HL-60/S4 treated with phorbol 12-myristate 13-acetate at 8.2 ng/mL for 4 days and 3 days (cell line): Measurements from ENCODE around the gene PGLYRP3.

ENCODE experiments used
- in situ Hi-C: fragments of 300-500 bp; cut with MboI; formaldehyde crosslinking; loops from 2 replicates; pipeline ENCODE4 v1.15.0; 2022; ENCODE audit warnings: low sequenced_read_pairs

Gene PGLYRP3, protein sequence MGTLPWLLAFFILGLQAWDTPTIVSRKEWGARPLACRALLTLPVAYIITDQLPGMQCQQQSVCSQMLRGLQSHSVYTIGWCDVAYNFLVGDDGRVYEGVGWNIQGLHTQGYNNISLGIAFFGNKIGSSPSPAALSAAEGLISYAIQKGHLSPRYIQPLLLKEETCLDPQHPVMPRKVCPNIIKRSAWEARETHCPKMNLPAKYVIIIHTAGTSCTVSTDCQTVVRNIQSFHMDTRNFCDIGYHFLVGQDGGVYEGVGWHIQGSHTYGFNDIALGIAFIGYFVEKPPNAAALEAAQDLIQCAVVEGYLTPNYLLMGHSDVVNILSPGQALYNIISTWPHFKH

DNA sequence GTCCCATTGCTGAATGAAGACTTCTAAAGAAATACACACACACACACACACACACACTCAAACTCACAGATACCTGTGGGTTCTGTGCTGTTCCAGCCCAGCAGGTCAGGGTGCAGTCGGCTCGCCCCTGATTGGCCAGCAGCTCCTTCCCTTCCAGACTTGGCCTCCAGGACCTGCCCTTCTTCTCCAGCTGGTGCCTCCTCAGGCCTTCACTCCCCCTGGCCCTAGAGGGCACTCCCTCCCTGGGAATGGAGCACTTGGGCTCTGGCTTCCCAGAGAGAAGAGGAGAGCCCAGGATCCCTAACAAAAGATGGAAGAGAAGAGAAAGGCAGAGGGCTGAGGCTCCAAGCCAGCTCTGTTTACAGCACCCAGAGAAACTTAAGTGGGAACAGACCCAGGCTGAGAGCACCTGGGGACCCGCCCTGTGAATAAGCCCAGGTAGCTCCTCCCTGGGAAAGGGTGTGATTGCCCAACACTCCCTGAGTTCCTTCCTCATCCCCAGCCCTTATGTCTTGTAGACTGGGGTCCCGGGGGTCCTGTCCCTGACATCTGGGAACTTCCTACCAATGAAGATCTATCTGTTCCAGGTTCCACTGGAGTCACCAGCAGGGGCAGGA lies at the start of gene PGLYRP3:
Gene PGLYRP3, minus strand, starts transcription at position 383 of the 617 bp plus-strand sequence. CDS start 2,287 bp downstream, outside the sequence.
- in situ Hi-C loops, result no loop called here

DNA sequence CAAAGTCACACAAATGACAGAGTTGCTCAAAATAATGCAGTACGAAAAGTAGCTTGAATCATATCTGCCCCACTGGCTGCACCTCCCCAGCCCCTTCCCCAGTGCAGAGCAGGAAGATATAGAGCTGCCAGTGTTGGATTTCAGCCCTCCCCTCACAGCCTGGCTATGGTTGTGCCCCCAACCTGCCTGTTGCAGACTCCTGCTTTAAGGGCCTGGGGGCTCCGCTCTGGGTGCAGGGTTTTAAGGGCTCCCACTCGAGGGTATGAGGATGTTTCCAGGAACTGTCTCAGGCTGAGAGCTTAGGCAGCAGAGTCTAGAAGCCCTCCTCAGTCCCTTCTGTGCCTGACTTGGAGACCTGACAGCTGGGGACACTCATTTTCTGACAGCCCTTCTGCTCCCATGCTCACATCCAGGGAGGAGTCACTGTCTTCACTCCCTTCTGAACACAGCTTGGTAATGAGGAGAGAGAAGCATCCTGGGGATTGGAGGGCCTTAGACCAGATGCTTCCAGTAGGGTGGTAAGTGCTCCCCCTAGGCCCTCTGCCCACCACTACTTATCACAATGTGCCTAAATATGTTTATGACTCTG lies 49.5 kb upstream of the PGLYRP3 start:
- in situ Hi-C loops, result no loop called here

DNA sequence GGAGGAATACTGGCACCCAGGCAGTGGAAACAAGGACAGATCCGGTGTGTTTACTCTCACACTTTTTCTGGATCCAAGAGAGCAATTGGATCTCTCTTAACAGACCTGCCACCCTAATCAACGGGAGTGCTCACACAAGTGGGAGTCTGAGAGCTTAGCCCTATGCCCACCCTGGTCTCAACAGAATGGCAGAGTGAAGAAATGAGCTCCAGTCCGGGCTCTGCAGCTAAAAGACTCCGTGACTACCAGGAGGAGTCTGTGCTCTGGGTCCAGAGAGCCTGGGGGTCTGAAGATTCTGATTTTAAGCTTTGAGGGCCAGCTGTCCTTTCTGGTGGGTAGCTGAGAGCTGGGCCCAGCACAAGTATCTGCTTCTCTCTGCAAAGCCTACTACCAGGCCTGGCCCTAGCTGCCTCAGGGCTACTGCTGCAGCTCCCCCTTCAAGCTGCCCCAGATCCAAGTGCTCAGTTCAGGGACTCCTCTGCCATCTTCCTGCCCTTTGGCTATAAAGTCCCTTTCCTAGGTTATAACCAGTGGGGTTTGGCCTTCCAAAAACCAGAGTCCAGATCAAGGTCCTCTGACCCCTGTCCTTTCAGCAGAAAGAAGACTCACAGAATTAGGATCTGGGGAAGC lies 48.8 kb upstream of the PGLYRP3 start:
- in situ Hi-C loops, result no loop called here

DNA sequence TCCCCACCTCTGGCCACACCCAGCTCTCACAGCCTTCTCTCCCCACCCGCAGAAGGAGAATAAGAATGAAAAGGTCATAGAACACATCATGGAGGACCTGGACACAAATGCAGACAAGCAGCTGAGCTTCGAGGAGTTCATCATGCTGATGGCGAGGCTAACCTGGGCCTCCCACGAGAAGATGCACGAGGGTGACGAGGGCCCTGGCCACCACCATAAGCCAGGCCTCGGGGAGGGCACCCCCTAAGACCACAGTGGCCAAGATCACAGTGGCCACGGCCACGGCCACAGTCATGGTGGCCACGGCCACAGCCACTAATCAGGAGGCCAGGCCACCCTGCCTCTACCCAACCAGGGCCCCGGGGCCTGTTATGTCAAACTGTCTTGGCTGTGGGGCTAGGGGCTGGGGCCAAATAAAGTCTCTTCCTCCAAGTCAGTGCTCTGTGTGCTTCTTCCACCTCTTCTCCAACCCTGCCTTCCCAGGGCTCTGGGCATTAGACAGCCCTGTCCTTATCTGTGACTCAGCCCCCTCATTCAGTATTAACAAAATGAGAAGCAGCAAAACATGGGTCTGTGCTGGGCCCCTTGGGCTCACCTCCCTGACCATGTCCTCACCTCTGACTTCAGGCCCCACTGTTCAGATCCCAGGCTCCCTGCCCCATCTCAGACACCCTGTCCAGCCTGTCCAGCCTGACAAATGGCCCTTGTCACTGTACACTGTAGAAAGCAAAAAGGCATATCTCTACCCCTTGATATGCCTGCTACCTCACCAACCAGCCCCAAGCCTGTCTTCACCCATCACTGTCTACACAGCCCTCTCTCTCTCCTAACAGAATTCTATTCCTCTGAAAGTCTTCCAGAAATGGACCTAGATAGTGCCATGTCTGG lies 48.1 kb upstream of the PGLYRP3 start:
- in situ Hi-C loops, result no loop called here

DNA sequence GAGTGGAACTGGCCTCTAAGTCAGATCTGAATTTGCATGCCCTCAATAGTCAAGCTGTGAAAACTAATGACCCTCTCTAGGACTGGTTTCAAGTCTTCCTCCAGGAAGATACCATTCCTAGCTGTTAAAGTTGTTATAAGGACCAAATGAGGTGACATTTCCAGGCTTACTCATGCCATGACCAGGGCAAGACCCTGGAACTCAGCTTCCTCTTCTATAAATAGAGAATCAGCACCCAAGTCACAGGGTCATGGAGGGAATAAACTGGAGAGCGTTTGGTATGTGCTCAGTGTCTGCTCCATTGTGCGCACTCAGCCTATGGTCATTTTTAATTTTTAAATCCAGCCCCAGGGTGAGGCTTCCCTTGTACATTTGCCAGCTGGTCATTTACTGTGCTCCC lies 47.4 kb upstream of the PGLYRP3 start:
- in situ Hi-C loops, result no loop called here

DNA sequence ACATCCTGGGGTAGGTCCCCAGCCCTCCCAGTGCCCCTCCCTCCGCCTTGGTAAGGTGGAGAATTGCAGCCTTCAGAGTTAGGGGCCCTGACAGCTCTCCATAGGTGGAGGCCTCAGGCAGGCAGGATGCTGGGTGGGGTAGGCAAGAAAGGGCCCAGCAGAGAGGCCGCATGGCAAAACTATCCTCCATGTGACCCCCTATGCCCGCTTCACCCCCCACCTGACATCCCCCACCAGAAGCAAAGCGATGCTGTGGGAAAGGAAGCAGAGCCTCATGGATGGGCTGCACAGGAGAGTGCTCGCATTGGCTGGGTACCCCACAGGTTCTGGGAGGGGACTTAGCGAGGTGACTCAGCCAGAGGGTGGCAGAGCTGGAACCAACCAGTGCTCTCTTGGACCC lies 46.5 kb upstream of the PGLYRP3 start:
- in situ Hi-C loops, result no loop called here

DNA sequence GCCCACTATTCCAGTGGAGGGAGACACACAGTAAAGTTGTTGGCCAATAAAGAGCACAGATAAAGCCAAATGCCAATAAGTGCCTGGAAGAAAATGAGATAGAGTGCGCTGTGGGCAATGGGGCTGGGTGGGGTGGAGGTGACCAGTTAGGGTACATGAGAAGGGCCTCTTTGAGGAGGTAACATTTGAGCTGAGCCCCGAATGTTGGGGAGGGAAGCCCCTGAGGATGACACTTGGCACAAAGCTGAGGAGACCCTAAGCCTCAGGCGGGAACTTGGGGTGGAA lies 45.9 kb upstream of the PGLYRP3 start:
- in situ Hi-C loops, result no loop called here

DNA sequence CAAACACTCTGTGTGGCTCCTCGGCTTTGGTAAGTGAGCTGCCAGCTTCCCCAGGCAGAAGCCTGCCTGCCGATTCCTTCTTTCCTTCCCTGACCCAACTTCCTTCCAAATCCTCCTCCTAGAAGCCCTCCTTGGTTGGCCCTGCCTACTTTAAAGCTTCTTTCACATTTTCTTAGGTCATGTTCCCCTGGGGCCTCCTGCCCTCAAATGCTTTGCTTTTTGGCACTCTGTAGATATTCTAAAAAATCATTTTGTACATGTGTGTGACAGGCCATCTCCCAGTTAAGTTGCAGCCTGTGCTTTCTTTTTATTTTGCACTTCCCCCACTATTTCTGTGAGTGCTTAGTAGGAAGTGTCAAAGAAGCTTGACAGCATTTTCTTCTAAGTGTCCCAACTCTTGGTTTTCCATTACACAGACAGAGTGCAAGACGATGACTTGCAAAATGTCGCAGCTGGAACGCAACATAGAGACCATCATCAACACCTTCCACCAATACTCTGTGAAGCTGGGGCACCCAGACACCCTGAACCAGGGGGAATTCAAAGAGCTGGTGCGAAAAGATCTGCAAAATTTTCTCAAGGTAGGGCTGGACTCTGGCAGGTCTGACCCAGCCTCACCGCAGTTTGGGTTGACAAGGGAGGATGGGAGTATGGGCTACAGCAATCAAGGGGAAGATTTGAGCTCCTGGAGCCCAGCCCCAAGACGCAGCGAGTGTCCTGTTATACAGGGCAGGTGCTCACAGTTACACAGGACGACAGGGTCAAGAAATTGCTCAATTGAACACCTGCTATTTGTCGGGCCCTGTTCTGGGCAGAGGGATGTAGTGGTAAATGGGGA lies 45.3 kb upstream of the PGLYRP3 start, which contains the start of gene S100A9:
Gene S100A9, plus strand, starts transcription at position 2 of the 838 bp plus-strand sequence. Its CDS starts 430 bp downstream, at position 432.
- in situ Hi-C loops, result no loop called here

DNA sequence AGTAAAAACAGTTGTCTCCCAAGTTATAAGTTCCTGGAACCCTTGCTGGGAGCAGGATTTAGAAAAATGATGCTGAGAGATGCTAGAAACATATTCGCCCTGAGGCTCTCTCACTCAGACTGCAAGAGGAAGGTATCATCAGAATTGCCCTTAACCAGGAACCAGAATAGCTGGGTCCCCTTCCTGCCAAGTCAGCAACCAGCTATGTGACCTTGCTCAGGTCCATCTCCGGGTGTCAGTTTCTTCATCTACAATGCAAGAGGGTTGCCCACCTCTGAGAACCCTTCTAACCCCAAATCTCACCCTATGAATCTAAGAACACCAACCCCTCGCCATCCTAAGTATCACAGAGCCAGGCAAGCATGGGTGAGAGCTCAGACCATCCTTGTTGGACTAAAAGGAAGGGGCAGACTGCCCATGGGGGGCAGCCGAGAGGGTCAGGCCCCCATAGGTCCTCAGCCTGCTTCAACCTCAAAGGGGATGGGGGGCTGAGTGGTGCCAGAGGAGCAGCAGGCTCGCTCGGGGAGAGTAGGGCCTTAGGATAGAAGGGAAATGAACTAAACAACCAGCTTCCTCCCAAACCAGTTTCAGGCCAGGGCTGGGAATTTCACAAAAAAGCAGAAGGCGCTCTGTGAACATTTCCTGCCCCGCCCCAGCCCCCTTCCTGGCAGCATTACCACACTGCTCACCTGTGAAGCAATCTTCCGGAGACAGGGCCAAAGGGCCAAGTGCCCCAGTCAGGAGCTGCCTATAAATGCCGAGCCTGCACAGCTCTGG lies 44.5 kb upstream of the PGLYRP3 start:
- in situ Hi-C loops, result no loop called here

DNA sequence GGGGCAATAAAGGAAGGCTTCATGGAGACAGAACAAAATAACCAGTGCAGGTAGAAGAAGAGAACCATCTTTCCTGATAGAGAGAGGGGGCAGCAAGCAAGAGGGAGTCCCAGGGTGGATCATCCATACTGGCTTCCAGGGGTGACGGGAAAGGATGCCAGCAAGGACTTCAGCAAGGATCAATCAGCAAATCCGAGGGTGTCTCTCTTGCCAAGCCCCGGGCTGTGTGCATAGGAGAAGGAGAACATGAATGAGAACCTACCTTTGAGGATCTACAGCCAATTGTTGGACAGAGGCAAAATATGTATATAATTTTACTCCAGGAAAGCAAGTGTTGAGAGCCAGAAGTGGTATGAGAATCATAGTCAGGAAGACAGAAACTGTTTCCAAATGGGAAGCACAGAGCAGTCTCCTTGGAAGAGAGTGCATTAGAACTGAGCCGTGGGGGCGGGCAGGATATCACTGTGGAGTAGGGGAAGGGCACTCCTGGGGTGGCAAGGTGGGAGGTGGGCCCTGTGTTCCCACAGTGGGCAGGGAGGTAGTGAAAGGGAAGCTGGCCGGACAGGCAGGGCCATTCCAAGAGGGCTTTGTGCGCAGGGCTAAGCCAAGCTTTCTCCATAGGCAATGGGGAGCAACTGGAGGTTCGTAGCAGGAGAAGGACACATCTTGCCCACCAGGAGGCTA lies 43.8 kb upstream of the PGLYRP3 start:
- in situ Hi-C loops, result no loop called here

DNA sequence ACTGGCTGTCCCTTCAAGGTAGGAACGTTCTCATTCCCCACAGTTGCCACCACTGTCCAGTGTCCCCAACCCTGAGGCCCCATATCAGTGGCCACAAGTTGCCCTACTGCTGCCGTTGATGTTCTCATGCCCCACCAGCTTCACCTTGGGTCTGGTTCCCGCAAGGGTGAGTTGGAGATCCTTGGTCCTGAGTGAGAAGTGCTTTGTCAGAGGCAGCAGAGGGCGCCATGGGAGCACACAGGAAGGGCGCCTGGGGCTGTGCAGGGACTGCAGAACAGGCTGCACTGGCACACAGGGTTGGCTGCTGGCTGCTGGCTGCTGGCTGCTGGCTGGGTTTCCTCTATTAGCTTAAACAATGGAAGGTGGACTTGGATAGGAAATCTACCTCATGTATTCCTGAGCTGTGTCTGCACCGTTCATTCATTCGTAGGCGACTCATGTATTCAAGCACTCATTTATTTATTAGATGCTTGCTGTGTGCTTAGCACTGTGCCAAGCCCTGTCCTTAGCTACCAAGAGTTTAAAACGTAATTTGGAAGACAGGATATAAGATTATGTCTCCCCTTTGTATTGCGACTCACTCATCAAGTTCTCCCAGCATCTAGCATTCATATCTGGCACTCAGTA lies 42.8 kb upstream of the PGLYRP3 start:
- in situ Hi-C loops, result no loop called here

DNA sequence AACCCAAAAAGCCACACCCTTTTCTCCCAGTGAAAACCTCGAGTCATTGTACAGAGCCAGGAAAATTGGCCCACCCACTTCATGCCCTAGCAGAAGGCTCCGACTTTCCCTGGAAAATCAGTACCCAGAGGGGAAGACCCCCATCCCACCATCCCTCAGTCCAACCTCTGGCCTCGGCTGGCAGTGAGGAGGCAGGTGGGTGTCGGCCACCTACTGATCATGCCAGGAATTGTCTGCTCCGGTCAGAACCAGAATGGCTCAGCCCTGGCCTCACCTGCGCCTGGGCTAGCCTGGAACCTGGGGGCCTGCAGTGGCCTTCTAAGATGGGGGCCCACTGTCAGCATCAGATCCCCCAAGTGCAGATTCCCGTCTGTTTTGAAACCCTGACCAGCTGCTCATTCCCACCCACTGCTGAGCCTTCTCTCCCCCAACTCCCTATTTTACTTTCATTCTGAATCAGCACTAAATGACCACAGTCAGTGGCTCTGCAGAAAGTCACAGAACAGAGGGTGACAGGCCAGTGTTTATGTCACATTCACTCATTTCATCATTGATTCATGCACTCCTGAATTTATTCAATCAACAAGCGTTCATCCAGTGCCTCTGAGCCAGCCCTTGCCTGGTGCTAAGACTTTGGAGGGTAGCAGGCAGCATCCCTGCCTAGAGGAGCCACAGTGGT lies 41.9 kb upstream of the PGLYRP3 start:
- in situ Hi-C loops, result no loop called here

DNA sequence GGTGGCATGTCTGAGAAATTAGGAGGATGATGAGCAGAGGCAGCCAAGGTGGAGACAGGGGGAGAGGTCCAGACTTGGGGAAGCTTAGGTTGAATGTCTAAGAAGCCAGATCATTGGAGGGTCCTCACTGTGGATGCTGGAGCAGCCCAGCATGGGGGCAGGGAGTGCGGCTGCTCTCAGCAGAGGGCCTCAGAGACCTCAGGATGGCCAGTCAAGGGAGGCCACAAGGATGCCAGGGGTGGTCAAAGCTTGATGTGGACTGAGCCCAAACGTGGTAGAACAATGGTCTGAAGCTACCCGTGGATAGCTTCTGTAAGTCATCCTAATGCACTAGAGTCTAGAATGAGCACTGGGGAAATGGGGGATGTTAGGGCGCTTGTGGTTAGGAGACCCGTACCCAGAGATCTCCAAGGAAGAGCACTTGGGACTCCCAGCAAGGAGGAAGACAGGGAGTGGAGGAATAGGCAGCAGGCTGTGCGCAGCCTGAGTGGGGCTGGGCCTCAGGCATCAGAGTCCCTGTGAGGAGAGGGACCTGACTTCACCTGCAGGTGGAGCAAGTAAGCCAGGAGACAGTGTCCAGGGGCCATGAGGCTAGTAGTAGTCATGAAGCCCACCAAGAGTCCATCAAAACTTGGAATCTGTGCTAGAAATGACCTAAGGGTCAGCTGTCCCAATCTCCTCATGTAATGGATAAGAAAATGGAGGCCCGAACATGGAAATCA lies 40.6 kb upstream of the PGLYRP3 start:
- in situ Hi-C loops, result no loop called here

DNA sequence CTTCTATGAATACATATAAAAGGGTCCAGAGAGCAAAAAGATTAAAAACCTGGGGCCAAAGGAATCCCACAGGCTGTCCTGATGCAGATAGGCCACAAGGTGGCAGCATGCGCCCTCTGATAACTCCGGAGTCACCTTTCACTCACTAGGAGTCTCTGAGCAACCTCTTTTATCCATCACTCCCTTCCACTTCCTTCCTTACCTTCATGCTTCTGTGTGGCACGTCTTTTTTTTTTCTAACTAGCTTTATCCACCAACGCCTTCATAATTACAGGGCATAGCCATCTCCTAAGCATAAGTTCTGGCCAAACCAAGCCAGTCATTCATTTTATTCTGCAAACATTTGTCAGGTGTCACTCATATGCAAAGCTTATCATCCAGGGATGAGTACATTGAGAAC lies 39.8 kb upstream of the PGLYRP3 start:
- in situ Hi-C loops, result no loop called here

DNA sequence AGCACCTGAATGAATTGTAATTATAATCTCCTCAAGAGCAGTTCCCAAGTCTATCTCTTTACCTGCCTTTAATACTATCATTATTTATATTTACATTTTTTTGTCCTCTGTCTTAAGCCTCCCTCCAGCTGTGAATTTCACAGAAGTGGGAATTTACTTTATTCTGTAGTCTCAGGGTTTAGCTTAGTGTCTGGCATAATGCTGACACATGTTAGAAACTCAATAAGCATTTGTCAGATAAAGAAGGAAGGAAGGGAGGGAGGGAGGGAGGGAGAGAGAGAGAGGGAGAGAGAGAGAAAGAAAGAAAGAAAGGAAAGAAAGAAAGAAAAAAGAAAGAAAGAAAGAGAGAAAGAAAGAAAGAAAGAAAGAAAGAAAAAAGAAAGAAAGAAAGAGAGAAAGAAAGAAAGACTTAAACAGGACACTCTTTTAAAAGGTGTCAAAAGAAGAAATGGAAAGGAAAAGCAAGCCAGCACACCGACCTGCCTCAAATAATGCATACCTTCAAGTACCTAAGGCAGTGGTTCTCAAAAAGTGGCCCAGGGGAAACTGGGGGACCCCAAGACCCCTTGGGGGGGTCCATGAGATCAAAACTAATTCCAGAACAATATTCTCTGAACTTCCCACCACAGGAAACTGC lies 37.7 kb upstream of the PGLYRP3 start:
- in situ Hi-C loops, result no loop called here
